ENCODE results near the gene COL9A2.

Gene COL9A2

DNA sequence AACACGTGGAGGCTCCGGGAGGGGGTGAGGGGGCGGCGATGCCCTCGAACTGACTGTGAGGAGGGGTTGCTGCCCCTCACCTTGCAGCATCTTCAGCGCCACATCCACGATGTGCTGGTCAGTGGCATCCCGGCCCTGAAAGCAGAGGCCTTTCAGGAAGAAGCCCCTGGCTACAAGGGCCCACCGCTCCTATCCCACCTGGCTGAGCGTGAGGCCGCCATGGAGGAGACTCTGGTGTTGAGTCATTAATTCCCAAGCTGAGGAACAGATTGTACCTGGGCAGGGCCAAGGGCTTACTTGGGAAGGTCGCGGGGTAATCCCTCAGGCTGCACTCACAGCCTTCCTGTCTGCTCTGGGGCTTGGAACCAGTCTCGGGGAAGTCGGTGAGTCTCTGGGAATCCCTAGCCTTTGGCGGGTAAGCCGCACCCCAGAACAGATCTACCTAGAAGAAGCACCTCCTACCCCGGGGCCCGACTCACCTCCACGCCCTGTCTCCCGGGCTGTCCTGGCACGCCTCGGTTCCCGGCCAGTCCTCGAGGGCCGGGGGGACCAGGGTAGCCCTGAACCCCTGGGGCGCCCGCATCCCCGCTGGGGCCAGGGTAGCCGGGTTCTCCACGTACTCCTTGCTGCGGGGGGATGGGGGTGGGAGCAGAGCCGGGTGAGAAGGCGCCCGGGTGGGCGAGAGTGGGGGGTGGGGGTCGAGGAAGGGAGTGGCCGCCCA is 13.9 kb downstream of the COL9A2 start:
- DNase-seq (ENCODE audit: low read depth), result no peak

DNA sequence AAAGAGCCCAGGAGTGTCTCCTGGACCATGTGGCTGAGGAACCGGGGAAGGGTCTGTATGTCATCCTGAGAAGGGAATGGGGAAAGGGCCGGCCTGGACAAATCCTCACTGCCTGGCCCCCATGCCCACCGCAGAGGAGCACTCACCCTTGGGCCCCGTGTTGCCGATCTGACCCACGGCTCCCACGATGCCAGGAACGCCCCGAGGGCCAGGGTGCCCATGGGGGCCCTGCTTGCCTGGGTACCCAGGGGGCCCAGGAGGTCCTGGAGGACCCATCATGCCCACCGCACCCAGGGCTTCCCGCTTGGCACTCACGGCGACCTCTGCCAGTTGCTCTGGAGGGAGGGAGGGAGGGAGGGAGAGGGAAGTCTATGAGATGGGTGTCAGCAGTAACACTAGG is 14.6 kb downstream of the COL9A2 start:
- DNase-seq (ENCODE audit: low read depth), result no peak

DNA sequence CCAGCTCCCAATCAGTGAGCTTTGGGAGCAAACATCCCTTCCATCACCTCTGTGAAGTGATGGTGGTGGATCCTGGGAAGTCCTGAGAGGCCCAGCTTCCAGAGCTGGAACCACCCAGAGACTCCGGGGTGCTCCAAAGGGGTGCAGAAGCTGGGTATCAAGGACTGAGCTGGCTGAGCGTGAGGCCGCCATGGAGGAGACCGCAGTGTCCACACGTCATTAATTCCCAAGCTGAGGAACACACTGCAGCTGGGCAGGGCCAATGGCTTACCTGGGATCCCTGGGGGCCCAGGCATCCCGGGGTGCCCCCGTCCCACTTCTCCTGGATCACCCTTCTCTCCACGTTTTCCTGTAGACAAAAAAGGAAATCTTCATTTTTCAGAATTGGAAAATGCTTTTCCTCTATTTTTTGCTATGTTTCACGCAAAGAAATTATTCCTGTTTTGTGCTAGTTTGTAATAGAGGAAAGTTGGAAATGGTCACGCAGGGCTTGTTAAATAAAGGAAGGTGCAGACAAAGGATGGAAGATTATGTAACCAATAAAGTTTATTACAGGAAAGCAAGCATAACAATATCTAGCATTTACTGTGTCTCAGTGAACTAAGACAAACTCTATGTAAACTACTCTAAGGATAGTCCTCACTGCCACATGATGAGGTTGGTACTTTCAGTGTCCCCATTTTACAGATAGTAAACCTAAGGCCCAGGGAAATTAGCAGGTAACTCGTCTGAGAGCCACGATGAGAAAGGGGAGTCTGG is 15.4 kb downstream of the COL9A2 start:
- no peak for DNase-seq (ENCODE audit: low read depth)

DNA sequence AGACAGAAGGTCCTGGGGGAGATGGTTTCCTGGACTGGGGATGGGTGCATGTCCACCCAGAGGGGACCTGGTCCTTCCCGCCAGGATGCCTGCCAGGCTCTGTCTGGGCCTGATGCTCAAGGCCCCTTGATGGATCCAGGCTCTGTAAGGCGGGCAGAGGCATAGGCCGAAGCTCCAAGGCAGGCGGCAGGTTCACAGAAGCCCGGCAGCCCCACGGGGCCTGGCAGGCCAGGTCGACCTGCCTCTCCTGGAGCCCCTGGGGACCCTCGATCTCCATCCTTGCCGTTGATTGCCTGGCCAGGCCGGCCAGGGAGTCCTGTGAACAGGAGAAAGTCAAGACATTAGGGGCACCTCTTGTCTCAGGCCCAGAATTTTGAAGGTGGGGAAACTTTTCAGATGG is 16.0 kb downstream of the COL9A2 start:
- DNase-seq (ENCODE audit: low read depth), result no peak

DNA sequence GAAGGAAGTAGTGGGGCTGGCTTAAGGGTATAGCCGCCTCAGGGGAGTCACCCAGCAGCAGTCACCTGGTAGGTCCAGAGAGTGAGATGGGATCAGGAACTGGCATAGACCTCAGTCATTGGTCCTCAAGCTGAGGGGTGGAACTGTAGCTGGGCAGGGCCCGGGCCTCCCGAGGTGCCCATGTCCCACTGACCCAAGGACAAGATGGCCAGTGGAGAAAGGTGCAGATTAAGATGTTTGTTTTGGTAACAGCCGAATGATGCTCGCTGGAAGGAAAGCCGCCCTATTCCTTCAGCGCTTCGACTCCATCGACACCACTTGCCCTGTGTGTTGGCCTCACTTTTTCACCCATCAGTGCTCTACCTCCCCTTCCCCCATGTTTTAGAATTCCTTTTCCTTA is 16.4 kb downstream of the COL9A2 start:
- DNase-seq (ENCODE audit: low read depth), result no peak

DNA sequence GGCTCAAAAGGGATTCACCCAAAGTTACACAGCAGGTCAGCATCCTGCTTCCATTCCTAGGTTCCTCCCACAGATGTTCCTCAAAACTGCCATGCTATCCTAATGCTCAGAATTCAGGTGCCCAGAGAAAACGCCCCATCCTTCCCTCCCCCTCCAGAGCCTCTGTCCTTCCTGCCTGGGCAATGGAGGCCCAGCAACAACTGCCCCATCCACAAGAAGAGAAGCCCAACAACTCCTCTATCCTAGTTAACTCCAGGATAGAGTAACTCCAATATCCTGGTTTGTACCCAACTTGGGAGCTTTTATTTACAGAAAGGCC is 16.9 kb downstream of the COL9A2 start:
- DNase-seq (ENCODE audit: low read depth), result no peak

DNA sequence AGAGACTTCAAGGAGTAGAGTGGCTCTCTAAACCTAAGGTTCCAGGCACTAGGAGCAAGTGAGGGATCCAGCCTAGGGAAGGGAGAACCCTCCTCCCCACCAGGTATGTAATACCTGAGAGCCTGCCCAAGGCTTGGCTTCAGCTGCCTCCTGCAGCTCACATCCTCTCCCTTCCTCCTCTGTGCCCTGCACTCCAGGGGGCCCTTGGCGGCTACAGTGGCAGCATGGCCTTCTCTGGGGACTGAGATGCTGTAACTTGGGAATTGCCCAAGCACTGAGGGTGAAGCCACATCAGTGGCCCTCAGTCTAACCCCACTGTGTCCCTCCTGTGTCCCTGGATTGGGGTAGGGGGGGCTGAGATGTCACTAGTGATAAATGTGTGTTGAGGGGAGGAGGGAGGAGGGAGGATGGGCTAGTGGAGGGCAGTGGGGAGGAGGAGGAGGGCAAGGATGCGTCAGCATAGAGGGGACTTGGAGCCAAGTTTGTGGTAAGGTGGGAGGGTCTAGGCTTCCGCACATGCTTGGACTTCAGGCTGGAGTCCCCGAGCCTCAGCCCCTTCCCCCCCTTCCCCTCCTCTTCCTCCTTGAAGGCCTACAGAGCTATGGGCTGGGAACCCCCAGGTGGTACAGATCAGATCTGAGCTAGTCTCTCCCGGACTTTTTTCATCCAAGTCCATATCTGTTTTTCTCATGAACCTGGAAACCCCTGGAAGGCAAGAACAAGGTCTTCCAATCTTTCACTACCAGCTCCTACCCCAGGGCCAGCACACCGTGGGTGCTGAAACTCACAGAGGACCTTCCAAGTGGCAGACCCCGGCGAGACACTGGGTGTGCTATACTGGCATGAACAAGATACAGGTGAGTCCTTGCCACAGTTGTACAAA is 17.5 kb downstream of the COL9A2 start:
- no peak for DNase-seq (ENCODE audit: low read depth)

DNA sequence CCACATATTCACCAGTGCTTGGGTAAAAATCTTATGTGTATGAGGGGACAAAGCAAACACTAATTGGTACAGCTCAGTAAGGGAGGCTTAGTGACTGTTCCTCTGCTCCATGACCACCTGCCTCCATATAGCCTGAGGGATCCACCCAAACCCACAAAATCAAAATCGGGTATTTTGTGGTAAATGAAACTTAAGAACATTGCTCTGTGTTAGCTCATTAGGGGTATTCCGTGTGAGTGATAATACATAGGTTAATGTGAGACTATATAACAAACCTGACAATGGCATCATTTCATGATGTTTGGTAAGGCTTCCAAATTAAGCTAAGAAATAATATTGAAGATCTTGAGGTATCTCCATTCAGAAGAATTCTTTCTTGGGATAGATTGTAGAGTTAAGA is 25.8 kb downstream of the COL9A2 start:
- DNase-seq (ENCODE audit: low read depth), result no peak

DNA sequence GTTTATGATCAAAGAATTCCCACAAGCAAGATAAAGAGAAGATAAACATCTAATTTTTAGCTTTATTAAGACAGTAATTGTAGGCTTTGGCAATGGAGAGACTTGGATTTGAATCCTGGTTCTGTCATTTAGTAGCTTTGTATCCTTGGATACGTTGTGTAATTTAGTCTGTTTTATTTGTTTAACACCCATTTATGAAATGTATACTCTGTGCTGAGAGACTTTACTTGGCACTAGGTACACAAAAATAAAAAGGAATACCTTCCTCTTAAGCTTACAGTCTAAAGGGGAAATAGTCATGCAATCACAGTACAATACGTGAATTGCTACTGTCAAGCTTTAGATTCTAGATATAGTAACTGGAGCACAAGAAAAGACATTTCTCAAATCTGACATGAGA is 35.2 kb downstream of the COL9A2 start:
- no peak for DNase-seq (ENCODE audit: low read depth)

DNA sequence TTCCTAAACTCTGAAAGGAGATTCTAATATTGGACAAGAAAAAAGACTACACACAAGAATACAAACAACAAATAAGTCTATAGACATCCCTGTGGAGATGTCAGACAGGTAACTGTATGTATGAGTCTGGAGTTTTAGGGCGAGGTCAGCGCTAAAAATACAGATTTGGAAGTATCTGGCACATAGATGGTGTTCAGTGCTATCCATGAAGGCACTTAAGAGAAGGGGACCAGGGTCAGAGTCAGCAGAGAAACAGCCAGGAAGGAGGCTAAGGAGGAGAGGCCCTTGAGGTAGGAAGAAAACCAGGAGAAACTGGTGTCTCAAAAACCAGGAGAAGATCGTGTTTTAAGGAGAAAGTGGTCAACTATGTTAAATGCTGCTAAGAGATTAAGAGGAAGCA is 41.0 kb downstream of the COL9A2 start:
- no peak for DNase-seq (ENCODE audit: low read depth)

DNA sequence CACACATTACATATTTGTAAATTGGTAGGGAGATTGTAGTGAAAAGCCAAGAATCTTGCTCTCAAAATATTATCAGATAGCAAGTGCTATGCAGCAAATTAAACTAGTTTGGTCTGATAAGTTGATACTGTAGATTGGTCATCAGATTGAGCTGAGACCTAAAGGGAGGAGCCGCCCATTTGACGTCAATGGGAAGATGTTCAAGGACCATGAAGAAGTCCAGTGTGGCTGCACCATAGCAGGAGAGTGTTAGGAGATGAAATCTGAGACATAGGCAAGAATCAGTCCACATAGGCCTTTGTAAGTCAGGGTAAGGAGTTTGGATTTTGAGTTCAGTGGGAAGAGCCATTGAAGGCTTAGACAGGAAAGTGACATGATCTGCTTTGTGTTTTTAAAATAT is 42.8 kb downstream of the COL9A2 start:
- DNase-seq (ENCODE audit: low read depth), result no peak

DNA sequence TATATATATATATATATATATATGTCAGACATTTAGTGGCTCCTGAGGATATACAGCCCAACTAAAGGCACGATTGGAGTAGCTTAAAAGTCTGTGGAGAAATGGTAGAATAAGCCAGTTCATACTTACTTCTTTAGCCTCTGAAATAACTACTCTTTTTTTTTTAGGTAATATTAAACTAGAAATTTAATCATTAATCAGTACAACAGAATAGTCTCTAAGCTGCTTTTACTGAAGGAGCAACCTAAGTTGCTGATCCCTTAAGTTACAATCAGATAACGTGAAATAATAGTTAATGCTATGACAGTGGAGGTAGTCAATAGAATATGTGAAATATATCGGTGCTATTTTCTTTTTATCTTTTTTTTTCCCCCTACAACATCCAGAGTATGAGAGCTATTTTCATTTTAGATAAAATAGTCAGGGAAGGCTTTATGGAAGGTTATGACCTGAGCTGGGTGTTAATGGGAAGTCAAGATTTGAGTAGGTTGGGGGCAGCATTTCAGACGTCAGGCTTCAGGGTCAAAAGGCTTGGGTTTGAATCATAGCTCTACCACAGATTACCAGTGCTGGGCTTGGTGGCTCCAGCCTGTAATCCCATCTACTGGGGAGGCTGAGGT is 43.4 kb downstream of the COL9A2 start:
- no peak for DNase-seq (ENCODE audit: low read depth)

DNA sequence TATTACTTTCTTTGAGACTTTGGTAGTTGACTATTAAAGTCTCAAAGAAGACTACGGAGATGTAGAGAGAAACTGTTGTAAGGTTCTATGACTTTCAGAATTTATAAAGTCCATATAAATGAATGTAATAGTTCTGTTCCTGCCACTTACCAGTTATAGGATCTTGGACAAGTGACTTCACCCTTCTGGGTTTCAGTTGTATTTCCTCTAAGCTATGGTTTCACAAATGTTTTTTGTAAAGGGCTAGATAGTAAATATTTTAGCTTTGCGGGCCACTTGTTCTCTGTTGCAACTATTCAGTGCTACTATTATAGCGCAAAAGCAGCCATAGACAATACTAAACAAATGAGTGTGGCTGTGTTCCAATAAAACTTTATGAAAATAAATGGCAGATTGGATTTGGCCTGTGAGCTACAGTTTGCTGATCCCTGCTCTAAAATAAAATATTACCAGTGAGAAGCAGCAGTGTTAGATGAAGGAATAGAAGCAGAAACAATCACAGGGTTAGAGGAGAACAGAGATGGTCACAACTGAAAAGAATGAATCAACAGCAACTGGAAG is 44.4 kb downstream of the COL9A2 start:
- DNase-seq (ENCODE audit: low read depth), result no peak

DNA sequence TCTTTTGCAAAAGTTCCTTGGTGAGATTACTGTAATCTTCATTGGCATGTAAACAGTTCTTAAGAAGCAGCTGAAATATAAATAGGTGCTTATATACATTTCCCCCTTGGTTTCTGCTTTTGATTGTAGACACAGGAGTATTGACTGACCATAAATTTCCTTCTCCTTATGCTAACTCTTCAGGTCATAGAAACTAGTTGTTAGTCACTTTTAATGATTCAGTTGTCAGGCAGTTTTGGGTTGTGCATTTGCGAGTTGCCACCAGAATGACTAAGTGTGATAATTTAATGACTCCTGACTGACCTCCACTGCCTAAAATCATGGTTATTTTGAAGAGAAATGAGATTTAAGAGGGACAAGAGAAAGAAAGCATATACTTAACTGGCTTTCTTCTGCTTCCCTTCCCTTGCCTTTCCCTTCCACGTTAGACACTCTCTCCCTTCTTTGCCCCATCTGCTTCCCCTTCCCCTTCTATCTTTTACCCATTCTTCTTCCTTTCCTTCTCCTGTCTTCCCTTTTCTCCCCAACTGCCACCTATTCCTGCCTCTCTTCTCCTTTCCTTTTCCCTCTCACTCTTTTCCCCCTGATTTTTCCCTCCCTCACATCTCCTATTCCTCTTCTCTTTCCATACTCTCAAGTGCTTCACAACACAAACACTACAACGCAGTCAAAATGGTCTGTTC is 46.8 kb downstream of the COL9A2 start:
- no peak for DNase-seq (ENCODE audit: low read depth)

DNA sequence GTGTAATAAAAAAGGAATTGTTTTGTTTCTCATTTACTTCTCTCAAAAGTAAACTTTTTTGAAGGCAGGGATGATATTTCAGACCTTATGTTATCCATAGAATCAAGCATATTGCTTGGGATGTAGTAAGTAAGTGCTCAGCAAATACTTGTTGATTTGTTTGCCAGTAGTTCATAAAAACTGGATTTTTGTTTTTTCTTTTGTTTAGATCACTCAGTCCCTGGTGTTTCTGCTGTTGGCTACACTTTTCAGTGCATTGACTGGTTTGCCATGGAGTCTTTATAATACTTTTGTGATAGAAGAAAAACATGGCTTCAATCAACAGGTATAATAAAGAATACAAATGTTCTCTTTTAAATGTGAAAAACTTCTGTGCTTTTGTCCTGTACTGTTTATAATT is 48.9 kb downstream of the COL9A2 start:
- DNase-seq (ENCODE audit: low read depth), result no peak

DNA sequence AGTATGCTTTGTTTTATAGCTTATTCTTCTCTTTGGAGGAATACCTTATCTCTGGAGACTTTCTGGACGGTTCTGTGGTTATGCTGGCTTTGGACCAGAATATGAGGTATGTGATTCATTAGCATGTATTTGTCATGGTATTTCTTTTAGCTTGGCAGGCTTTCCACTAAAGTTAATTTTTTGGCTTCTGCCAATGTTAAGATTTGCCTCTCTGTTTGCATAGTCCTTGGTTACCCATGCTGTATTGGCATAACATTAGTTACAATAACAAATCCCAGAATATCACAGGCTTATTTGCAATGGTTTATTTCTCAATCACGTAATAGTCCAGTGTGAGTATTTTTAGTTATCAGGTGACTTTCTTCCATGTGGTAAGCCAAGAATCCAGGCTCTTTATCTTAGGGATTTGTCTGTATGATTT is 49.3 kb downstream of the COL9A2 start:
- no peak for DNase-seq (ENCODE audit: low read depth)

DNA sequence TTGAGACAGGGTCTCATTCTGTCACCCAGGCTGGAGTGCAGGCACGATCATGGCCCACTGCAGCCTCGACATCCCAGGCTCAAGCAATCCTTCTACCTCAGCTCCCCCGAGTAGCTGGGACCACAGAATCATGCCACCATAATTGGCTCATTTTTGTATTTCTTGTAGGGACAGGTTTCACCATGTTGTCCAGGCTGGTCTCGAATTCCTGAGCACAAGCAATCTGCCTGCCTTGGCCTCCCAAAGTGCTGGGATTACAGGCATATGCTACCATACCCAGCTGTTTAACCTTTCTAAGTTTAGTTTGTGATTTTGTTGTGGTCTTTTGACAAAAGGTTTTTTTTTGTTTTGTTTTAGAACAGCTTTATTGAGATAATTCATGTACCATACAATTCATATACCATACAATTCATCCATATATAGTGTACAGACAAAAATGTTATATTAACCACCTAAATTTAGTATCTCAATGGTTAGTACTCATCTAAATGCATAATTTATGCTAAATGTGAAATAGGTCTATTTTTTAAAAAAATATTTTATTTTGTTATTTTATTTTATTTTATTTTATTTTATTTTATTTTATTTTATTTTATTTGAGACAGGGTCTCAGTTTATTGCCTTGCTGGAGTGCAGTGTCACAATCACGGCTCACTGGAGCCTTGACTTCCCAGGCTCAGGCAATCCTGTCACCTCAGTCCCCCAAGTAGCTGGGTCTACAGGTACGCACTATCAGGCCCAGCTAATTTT is 50.1 kb downstream of the COL9A2 start:
- DNase-seq (ENCODE audit: low read depth), result no peak

DNA sequence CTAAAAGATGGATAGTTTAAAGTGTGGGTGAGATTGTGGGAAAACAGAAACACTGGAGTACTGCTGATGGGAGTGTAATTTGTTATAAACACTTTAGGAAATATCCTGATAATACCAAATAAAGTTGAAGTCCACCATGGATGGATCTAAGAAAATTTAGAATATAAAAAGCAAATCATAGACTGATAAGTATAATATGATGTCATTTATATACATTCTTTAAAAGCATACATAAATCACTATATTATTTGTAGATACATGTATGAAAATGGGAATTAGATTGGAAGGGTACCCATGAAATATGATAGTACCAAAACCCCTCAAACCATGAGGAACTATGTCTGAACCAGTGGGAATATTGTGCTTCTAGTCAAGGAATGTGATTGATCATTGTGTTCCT is 51.2 kb downstream of the COL9A2 start:
- DNase-seq (ENCODE audit: low read depth), result no peak

DNA sequence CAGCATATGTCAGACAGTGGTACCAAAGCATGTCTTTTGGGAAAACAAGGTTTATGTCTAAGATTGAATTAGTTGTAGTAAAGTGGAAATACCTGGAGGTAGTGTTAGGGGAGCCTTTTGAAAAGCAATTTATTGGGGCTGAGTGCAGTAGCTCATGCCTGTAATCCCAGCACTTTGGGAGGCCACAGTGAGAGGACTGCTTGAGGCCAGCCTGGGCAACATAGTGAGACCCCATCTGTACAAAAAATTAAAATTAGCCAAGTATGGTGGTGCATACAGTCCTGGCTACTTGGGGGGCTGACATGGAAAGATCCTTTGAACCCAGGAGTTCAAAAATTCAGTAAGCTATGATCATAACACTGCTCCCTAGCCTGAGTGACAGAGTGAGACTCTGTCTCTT is 51.8 kb downstream of the COL9A2 start:
- no peak for DNase-seq (ENCODE audit: low read depth)

DNA sequence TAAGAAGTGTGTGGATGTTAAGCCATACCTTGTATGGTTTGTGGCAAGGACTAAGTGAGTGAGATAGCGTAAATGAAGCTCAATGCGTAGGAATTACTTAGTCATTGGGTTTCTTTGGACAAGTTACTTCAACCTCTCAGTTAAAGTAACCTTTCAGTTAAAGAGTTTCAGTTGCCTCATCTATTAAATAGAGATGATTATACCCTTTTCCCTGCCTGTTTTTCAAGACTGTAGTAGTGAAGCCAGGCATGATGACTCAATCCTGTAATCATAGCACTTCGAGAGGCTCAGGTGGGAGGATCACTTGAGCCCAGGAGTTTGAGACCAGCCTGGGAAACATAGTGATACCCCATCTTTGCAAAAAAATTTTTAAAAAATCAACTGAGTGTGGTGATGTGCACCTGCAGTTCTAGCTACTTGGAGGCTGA is 52.7 kb downstream of the COL9A2 start:
- peak; percentile 10 for DNase-seq (ENCODE audit: low read depth)

DNA sequence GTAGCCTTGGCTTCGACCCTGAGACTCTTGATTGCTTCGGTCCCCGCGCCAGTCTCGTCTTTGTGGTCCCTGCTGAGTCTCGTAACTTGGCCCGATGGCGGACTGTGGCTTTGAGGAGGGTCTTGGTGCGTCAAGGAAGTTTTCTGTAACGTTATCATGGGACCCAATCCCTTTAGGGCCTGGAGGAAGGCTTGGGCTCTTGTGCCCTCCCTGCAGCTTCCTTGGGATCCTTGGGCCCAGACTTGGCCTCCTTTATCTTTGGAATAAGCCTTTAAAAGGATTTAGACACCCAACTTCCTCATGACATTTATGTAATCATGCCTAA is 58.7 kb downstream of the COL9A2 start:
- no peak for DNase-seq (ENCODE audit: low read depth)

All from activated T-cell treated with anti-CD3 and anti-CD28 coated beads for 24 hours (primary cell).